ENCODE data around the gene COPZ2.
A peak's percentile ranks its signal among the peaks of the same experiment; 100 is the strongest.
"Not testable (repeated sequence)": the region's sequence is repeated elsewhere in the genome, so short reads cannot be mapped to it uniquely, and the experiment has no call there.

COPZ2 gene

GRCh38 chr17:48056246-48056745, 18.7 kb upstream of the COPZ2 start:
- no peak for DNase-seq (ENCODE audit: low spot score)

- peak; percentile 64 for DNase-seq (ENCODE audit: low spot score)
Observed at GRCh38 chr17:48055531-48056245, 18.1 kb upstream of the COPZ2 start.

GRCh38 chr17:48054238-48055185, 16.9 kb upstream of the COPZ2 start:
- DNase-seq (ENCODE audit: low spot score) = peak; percentile 90

- DNase-seq (ENCODE audit: low spot score) = no peak
Observed at GRCh38 chr17:48053758-48054237, 16.2 kb upstream of the COPZ2 start.

GRCh38 chr17:48052956-48053757, 15.6 kb upstream of the COPZ2 start:
- DNase-seq (ENCODE audit: low spot score) = peak; percentile 57

GRCh38 chr17:48051706-48052486, 14.3 kb upstream of the COPZ2 start:
- peak; percentile 52 for DNase-seq (ENCODE audit: low spot score)

GRCh38 chr17:48051283-48051682, 13.7 kb upstream of the COPZ2 start:
- DNase-seq (ENCODE audit: low spot score) = peak; percentile 33

- DNase-seq (ENCODE audit: low spot score) = peak; percentile 93
Observed at GRCh38 chr17:48048384-48049126, 11.0 kb upstream of the COPZ2 start.

GRCh38 chr17:48047741-48048383, 10.3 kb upstream of the COPZ2 start, which contains the start of gene NFE2L1:
TSS of gene NFE2L1 (plus strand) at chr17:48048359. CDS start at chr17:48051119, 2,760 bp downstream.
- peak; percentile 100 for DNase-seq (ENCODE audit: low spot score)

GRCh38 chr17:48047113-48047740, 9.6 kb upstream of the COPZ2 start:
- DNase-seq (ENCODE audit: low spot score) = peak; percentile 49

GRCh38 chr17:48046296-48046695, 8.7 kb upstream of the COPZ2 start:
- no peak for DNase-seq (ENCODE audit: low spot score)

- DNase-seq (ENCODE audit: low spot score) = no peak
Observed at GRCh38 chr17:48045316-48046001, 7.9 kb upstream of the COPZ2 start.

- no peak for DNase-seq (ENCODE audit: low spot score)
Observed at GRCh38 chr17:48044851-48045250, 7.3 kb upstream of the COPZ2 start.

- DNase-seq (ENCODE audit: low spot score) = peak; percentile 36
Observed at GRCh38 chr17:48043176-48043575, 5.6 kb upstream of the COPZ2 start.

- no peak for DNase-seq (ENCODE audit: low spot score)
Observed at GRCh38 chr17:48038687-48039086, 1.1 kb upstream of the COPZ2 start.

GRCh38 chr17:48037838-48038323, 284 bp upstream of the COPZ2 start:
- no peak for DNase-seq (ENCODE audit: low spot score)

- no peak for DNase-seq (ENCODE audit: low spot score)
Observed at GRCh38 chr17:48036693-48037035, 933 bp downstream of the COPZ2 start.

GRCh38 chr17:48034734-48035133, 2.9 kb downstream of the COPZ2 start:
- DNase-seq (ENCODE audit: low spot score) = not testable (repeated sequence)

GRCh38 chr17:48031966-48032365, 5.6 kb downstream of the COPZ2 start:
- no peak for DNase-seq (ENCODE audit: low spot score)

Data from kidney tubule cell (primary cell).